B cell (primary cell): Measurements from ENCODE around the gene PPP1R14B. TPM values are rescaled to one million over a fixed set of nuclear protein-coding genes. Genes with fewer than 3 reads are reported as not detected.

Experiments
- ATAC-seq: fragments of 200-7000 bp; cut with Tn5 transposase; one replicate; pipeline ENCODE4 v1.10.0; 2021; ENCODE audit warnings: low read depth, mild to moderate bottlenecking, moderate number of reproducible peaks, moderate library complexity
- CTCF ChIA-PET: fragments of 350-600 bp; sonication (Branson Sonifier 250); formaldehyde crosslinking; loops from one replicate; lab custom pipeline; 2021; ENCODE audit warnings: antibody characterized with exemption, inconsistent platforms; lab: Charles Lee
- POLR2A ChIA-PET: fragments of 350-600 bp; sonication (Branson Sonifier 250); formaldehyde crosslinking; loops from one replicate; lab custom pipeline; 2021; ENCODE audit warnings: antibody characterized with exemption; lab: Charles Lee
- DNase-seq: peaks from one replicate; pipeline ENCODE4 v3.0.0; 2013
- H2AFZ ChIP-seq: 2 replicates; pipeline ENCODE4 v1.6.1; 2012; ENCODE audit warnings: mild to moderate bottlenecking, low read depth, low read length; ENCODE audit not compliant: insufficient read depth, poor library complexity, severe bottlenecking
- H3K27ac ChIP-seq, 2 donors: 1 replicate in 1 of 2; 2 replicates in 1 of 2; pipeline ENCODE4 v1.5.1; 2012 to 2013; ENCODE audit warnings: low read length in 2 of 2, mild to moderate bottlenecking in 2 of 2, moderate library complexity in 1 of 2
- H3K27me3 ChIP-seq, 4 experiments: fragments of 200-600 bp in 1 of 4; sonication (generic) in 1 of 4; replicated peaks in 1 of 4; 1 replicate in 2 of 4; 2 replicates in 2 of 4; pipeline versions ENCODE4 v1.6.1 to v1.7.0; 2013 to 2016; ENCODE audit warnings: low read length in 3 of 4, mild to moderate bottlenecking in 2 of 4, mixed read lengths in 1 of 4, moderate library complexity in 1 of 4; ENCODE audit not compliant: insufficient read depth in 4 of 4, control insufficient read depth in 3 of 4; ENCODE audit errors: control extremely low read depth in 1 of 4
- H3K36me3 ChIP-seq, 2 experiments: replicated peaks in 1 of 2; 1 replicate in 1 of 2; 2 replicates in 1 of 2; pipeline versions ENCODE4 v1.6.1 to v1.7.1; 2013; ENCODE audit warnings: low read length in 1 of 2; ENCODE audit not compliant: insufficient read depth in 2 of 2, control insufficient read depth in 1 of 2; ENCODE audit errors: control extremely low read depth in 1 of 2, extremely low read depth in 1 of 2
- H3K4me1 ChIP-seq, 2 donors: fragments of 200-600 bp in 1 of 2; sonication (generic) in 1 of 2; 1 replicate in 1 of 2; 2 replicates in 1 of 2; pipeline versions ENCODE4 v1.5.1 to v1.6.1; 2013 to 2017; ENCODE audit warnings: low read length in 2 of 2; ENCODE audit not compliant: control insufficient read depth in 2 of 2, insufficient read depth in 2 of 2
- H3K4me2 ChIP-seq: replicated peaks from 2 replicates; pipeline ENCODE3; 2012; ENCODE audit warnings: mild to moderate bottlenecking, low read depth, low read length; ENCODE audit not compliant: poor library complexity, severe bottlenecking
- H3K4me3 ChIP-seq, 5 experiments: fragments of 200-600 bp in 1 of 5; sonication (generic) in 1 of 5; 1 replicate in 3 of 5; 2 replicates in 2 of 5; pipeline versions ENCODE4 v1.5.1 to v1.7.0; 2011 to 2016; ENCODE audit warnings: low read length in 4 of 5, mild to moderate bottlenecking in 4 of 5, low read depth in 2 of 5, control low read depth in 1 of 5, moderate library complexity in 1 of 5; ENCODE audit not compliant: insufficient read depth in 1 of 5; ENCODE audit errors: control extremely low read depth in 1 of 5, extremely low read depth in 1 of 5
- H3K79me2 ChIP-seq: fragments of 200-600 bp; sonication (generic); one replicate; pipeline ENCODE4 v1.6.0; 2016; ENCODE audit warnings: low read length; ENCODE audit not compliant: control insufficient read depth, insufficient read depth
- H3K9ac ChIP-seq: fragments of 200-600 bp; sonication (generic); 2 replicates; pipeline ENCODE4 v1.6.1; 2017; ENCODE audit warnings: mild to moderate bottlenecking, low read length, moderate library complexity
- H3K9me3 ChIP-seq, 3 donors: one replicate each; pipeline versions ENCODE4 v1.6.1 to v1.7.1; 2013; ENCODE audit warnings: low read length in 2 of 3; ENCODE audit not compliant: control insufficient read depth in 2 of 3, insufficient read depth in 1 of 3; ENCODE audit errors: control extremely low read depth in 1 of 3
- H4K20me1 ChIP-seq: 2 replicates; pipeline ENCODE4 v1.6.0; 2012; ENCODE audit warnings: mild to moderate bottlenecking, low read length; ENCODE audit not compliant: insufficient read depth, control insufficient read depth, poor library complexity, severe bottlenecking
- H3K27ac Mint-ChIP-seq: one replicate; pipeline ENCODE4 v1.8.0; 2021; ENCODE audit warnings: mixed read lengths
- H3K27me3 Mint-ChIP-seq: one replicate; pipeline ENCODE4 v1.8.0; 2021; ENCODE audit warnings: mixed read lengths
- H3K4me1 Mint-ChIP-seq: one replicate; pipeline ENCODE4 v1.8.0; 2021; ENCODE audit warnings: mixed read lengths
- H3K4me3 Mint-ChIP-seq: one replicate; pipeline ENCODE4 v1.8.0; 2021; ENCODE audit warnings: mixed read lengths
- H3K9me3 Mint-ChIP-seq: one replicate; pipeline ENCODE4 v1.8.0; 2022; ENCODE audit warnings: mixed read lengths; ENCODE audit not compliant: insufficient read depth
- EZH2 ChIP-seq: IDR thresholded peaks from 2 replicates; pipeline ENCODE4 v1.6.1; 2012; ENCODE audit warnings: borderline replicate concordance, low read depth, mild to moderate bottlenecking, moderate library complexity, low read length; ENCODE audit not compliant: insufficient read depth, poor library complexity, severe bottlenecking
- WGBS: methylation state at CpG from one replicate; pipeline ENCODE4 v1.1.5; 2013; ENCODE audit warnings: missing lambda C conversion rate; ENCODE audit not compliant: insufficient coverage; 5-methylcytosine and 5-hydroxymethylcytosine counted together
- intact Hi-C: fragments of 100-400 bp; cut with micrococcal nuclease; formaldehyde crosslinking; loops from one replicate; pipeline ENCODE4 v1.10.0; 2022
- polyA plus RNA-seq: library from polyadenylated mRNA; depleted of rRNA; stranded (reverse); fragments of >200 nt; gene quantifications from 2 replicates; pipeline ENCODE4 v1.2.3, GENCODE V29; 2012
- total RNA-seq, 2 donors: library from RNA; stranded (reverse); fragments of 120-200 nt in 1 of 2; gene quantifications; 1 replicate in 1 of 2; 2 replicates in 1 of 2; pipeline versions ENCODE4 v1.2.3 to v1.2.4, GENCODE V29; 2013 to 2022
- TF ChIP-seq, protein P1 (sequence below): fragments of 200-600 bp; IDR thresholded peaks from one replicate; pipeline ENCODE4 v1.8.0; 2022; ENCODE audit warnings: antibody characterized with exemption, mild to moderate bottlenecking

The PPP1R14B gene
- total and polyA plus RNA-seq, 2 donors (not counting 1 experiment from before 2014, with no cell fraction given), result 41.2 to 51.0 TPM

- H3K4me1 Mint-ChIP-seq, result peaks cover 24% of the 10 kb centered on the region
- POLR2A ChIA-PET, result interaction anchor here (1.3 to 5.7 kb wide), 7 partner anchors 14 to 78 kb away, joined by 3 to 67 read pairs (median 6); partner anchors contain the start of genes CATSPERZ, FKBP2, PLCB3 and PRDX5
- CTCF ChIA-PET, result interaction anchor here (0.6 to 4.6 kb wide), 10 partner anchors 15 to 82 kb away, joined by 3 to 33 read pairs (median 6); partner anchors contain the start of genes CATSPERZ, FERMT3, PLCB3 and PRDX5
- Histone ChIP-seq H3K4me1 (peaks cover 15 to 19% of the 10 kb centered on the region in 2 donors), H3K36me3 (peaks cover 0 to 7% of the 10 kb centered on the region in 2 experiments), H3K27ac (peak overlapping the region; percentile 58 to 100), H3K27me3 (peaks cover 0 to 11% (median 5%) of the 10 kb centered on the region in 4 experiments), H3K9me3 (peaks cover 0 to 5% (median 0%) of the 10 kb centered on the region in 3 donors), H3K4me2 (peak overlapping the region; percentile 97), H3K4me3 (peak overlapping the region in 4 of 5 experiments; percentile 84 to 97 (median 93)), H3K79me2 (peaks cover 37% of the 10 kb centered on the region), H4K20me1 (peaks cover 22% of the 10 kb centered on the region), H2AFZ (peak overlapping the region; percentile 74), H3K9ac (peak overlapping the region; percentile 100)
- H3K27ac Mint-ChIP-seq, result peak overlapping the region; percentile 75
- no peaks in the 10 kb centered on the region for H3K9me3 Mint-ChIP-seq
- intact Hi-C loops, result loop anchor here (1.0 to 2.0 kb wide), 7 partner anchors 16 to 101 kb away; partner anchors contain the start of genes DNAJC4, ESRRA, FKBP2 and PPP1R14B
- 63% methylated on average over 17 of the region's 40 CpGs for WGBS
- ATAC-seq (no peak), DNase-seq (peak; percentile 56)
- H3K27me3 Mint-ChIP-seq, result peaks cover 6% of the 10 kb centered on the region
- TF ChIP-seq, protein P1, sequence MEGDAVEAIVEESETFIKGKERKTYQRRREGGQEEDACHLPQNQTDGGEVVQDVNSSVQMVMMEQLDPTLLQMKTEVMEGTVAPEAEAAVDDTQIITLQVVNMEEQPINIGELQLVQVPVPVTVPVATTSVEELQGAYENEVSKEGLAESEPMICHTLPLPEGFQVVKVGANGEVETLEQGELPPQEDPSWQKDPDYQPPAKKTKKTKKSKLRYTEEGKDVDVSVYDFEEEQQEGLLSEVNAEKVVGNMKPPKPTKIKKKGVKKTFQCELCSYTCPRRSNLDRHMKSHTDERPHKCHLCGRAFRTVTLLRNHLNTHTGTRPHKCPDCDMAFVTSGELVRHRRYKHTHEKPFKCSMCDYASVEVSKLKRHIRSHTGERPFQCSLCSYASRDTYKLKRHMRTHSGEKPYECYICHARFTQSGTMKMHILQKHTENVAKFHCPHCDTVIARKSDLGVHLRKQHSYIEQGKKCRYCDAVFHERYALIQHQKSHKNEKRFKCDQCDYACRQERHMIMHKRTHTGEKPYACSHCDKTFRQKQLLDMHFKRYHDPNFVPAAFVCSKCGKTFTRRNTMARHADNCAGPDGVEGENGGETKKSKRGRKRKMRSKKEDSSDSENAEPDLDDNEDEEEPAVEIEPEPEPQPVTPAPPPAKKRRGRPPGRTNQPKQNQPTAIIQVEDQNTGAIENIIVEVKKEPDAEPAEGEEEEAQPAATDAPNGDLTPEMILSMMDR, result no peak
- no peak for TF ChIP-seq EZH2
- peak overlapping the region; percentile 88 for H3K4me3 Mint-ChIP-seq
Measured at GRCh38 chr11:64285885-64286800, 39.4 kb upstream of the PPP1R14B start.
